Endothelial cell of umbilical vein (primary cell): ENCODE data around the gene ZDHHC17. TPM values are rescaled to one million over a fixed set of nuclear protein-coding genes. Genes with fewer than 3 reads are reported as not detected.

Source experiments
- BruUV-seq: library from RNA; stranded (reverse); fragments of 400-500 nt; replicated peaks from 2 replicates; lab custom pipeline; 2021; lab: Mats Ljungman, UMichigan
- CTCF ChIA-PET: fragments of 300-600, 350-600 bp; sonication (Branson Sonifier 250); formaldehyde crosslinking; loops from one replicate; lab custom pipeline; 2021; ENCODE audit warnings: antibody characterized with exemption, inconsistent platforms; lab: Charles Lee
- POLR2A ChIA-PET: fragments of 300-600, 350-600 bp; sonication (Branson Sonifier 250); formaldehyde crosslinking; loops from one replicate; lab custom pipeline; 2021; ENCODE audit warnings: antibody characterized with exemption, inconsistent platforms; lab: Charles Lee
- DNase-seq: peaks from one replicate; pipeline ENCODE4 v3.0.0-alpha.2; 2011; ENCODE audit warnings: low read depth, low spot score
- FAIRE-seq: peaks from 2 replicates; lab custom pipeline; 2011; peaks lifted over from hg19 to GRCh38; lab: Jason Lieb, UNC
- H2AFZ ChIP-seq: 2 replicates; pipeline ENCODE4 v1.6.0; 2012; ENCODE audit warnings: low read depth, low read length, control low read depth, inconsistent platforms
- H3K27ac ChIP-seq: 2 replicates; pipeline ENCODE4 v1.5.1; 2011; ENCODE audit warnings: low read depth, mild to moderate bottlenecking, control low read depth, low read length, moderate library complexity; ENCODE audit not compliant: insufficient read depth
- H3K27me3 ChIP-seq, 2 experiments: 2 replicates each; pipeline versions ENCODE4 v1.6.0 to v1.6.1; 2011; ENCODE audit warnings: low read length in 2 of 2, mixed read lengths in 1 of 2; ENCODE audit not compliant: control insufficient read depth in 2 of 2, insufficient read depth in 2 of 2
- H3K36me3 ChIP-seq, 2 experiments: 2 replicates in 1 of 2; 3 replicates in 1 of 2; pipeline ENCODE4 v1.5.1; 2011; ENCODE audit warnings: low read length in 2 of 2, mild to moderate bottlenecking in 1 of 2, moderate library complexity in 1 of 2; ENCODE audit not compliant: control insufficient read depth in 2 of 2, insufficient read depth in 2 of 2; ENCODE audit errors: extremely low read depth in 1 of 2
- H3K4me1 ChIP-seq: 3 replicates; pipeline ENCODE4 v1.5.1; 2011; ENCODE audit warnings: mild to moderate bottlenecking, low read length; ENCODE audit not compliant: control insufficient read depth, insufficient read depth; ENCODE audit errors: extremely low read depth
- H3K4me2 ChIP-seq: 2 replicates; pipeline ENCODE4 v1.6.1; 2011; ENCODE audit warnings: low read length, control low read depth, mixed read lengths; ENCODE audit not compliant: insufficient read depth
- H3K4me3 ChIP-seq, 3 experiments: fragments of 200-600 bp in 1 of 3; sonication (generic), shearing (Covaris generic) in 1 of 3; replicated peaks in 1 of 3; 2 replicates each; pipeline ENCODE4 v1.5.1; 2011 to 2016; ENCODE audit warnings: control low read depth in 3 of 3, low read length in 3 of 3, mild to moderate bottlenecking in 2 of 3, inconsistent platforms in 1 of 3, low read depth in 1 of 3, moderate library complexity in 1 of 3; ENCODE audit not compliant: insufficient read depth in 1 of 3
- H3K79me2 ChIP-seq: 2 replicates; pipeline ENCODE4 v1.6.0; 2012; ENCODE audit warnings: low read length, inconsistent platforms; ENCODE audit not compliant: control insufficient read depth, insufficient read depth
- H3K9ac ChIP-seq: replicated peaks from 2 replicates; pipeline ENCODE3; 2011; ENCODE audit warnings: low read length, control low read depth; ENCODE audit not compliant: insufficient read depth; ENCODE audit errors: extremely low read depth
- H3K9me1 ChIP-seq: replicated peaks from 3 replicates; pipeline ENCODE4 v1.6.0; 2011; ENCODE audit warnings: mild to moderate bottlenecking, low read length; ENCODE audit not compliant: control insufficient read depth, insufficient read depth; ENCODE audit errors: extremely low read depth
- H3K9me3 ChIP-seq: replicated peaks from 2 replicates; pipeline ENCODE4 v1.5.1; 2012; ENCODE audit warnings: low read length, inconsistent platforms; ENCODE audit not compliant: control insufficient read depth, insufficient read depth
- H4K20me1 ChIP-seq: replicated peaks from 2 replicates; pipeline ENCODE3; 2011; ENCODE audit warnings: mild to moderate bottlenecking, low read length; ENCODE audit not compliant: control insufficient read depth, insufficient read depth; ENCODE audit errors: extremely low read depth
- EZH2 ChIP-seq: IDR thresholded peaks from 2 replicates; pipeline ENCODE4 v1.6.1; 2012; ENCODE audit warnings: borderline replicate concordance, low read depth, mild to moderate bottlenecking, moderate library complexity, low read length, inconsistent platforms; ENCODE audit not compliant: severe bottlenecking
- FOS ChIP-seq: IDR thresholded peaks from 2 replicates; pipeline ENCODE4 v1.6.1; 2011; ENCODE audit warnings: mild to moderate bottlenecking, low read length, moderate library complexity, borderline replicate concordance; ENCODE audit not compliant: insufficient read depth
- GATA2 ChIP-seq: IDR thresholded peaks from 2 replicates; pipeline ENCODE4 v1.7.0; 2011; ENCODE audit warnings: low read depth, mild to moderate bottlenecking, moderate library complexity, mixed read lengths, low read length; ENCODE audit not compliant: insufficient read length, insufficient read depth
- JUN ChIP-seq: IDR thresholded peaks from 2 replicates; pipeline ENCODE4 v1.6.1; 2011; ENCODE audit warnings: borderline replicate concordance, low read depth; ENCODE audit not compliant: insufficient read length, insufficient read depth
- MYC ChIP-seq: IDR thresholded peaks from one replicate; pipeline ENCODE4 v1.6.1; 2011; ENCODE audit warnings: mild to moderate bottlenecking, low read depth, low read length
- POLR2A ChIP-seq: IDR thresholded peaks from 2 replicates; pipeline ENCODE4 v1.6.1; 2012; ENCODE audit warnings: low read depth, mild to moderate bottlenecking, control low read depth, low read length
- POLR2AphosphoS5 ChIP-seq: IDR thresholded peaks from 2 replicates; pipeline ENCODE4 v1.6.1; 2012; ENCODE audit warnings: low read depth, mild to moderate bottlenecking, control low read depth, low read length, moderate library complexity; ENCODE audit not compliant: insufficient read depth
- dilution Hi-C: fragments of 300-500 bp; cut with MboI; formaldehyde crosslinking; loops from one replicate; pipeline ENCODE4 v1.15.0; 2019; ENCODE audit warnings: low sequenced_read_pairs; ENCODE audit not compliant: extremely low pct_ligation_motif_present
- intact Hi-C: fragments of 100-400 bp; cut with micrococcal nuclease; formaldehyde crosslinking; loops from one replicate; pipeline ENCODE4 v1.10.0; 2022
- polyA plus RNA-seq, 4 experiments: library from polyadenylated mRNA; depleted of rRNA in 3 of 4; stranded (reverse) in 3 of 4; unstranded in 1 of 4; fragments of >200 nt; gene quantifications; 2 replicates each; pipeline versions ENCODE4 v1.2.1 to v1.2.3, GENCODE V29; 2011 to 2012; ENCODE audit warnings: missing spikeins in 1 of 4
- total RNA-seq: library from RNA; stranded (reverse); gene quantifications from 2 replicates; pipeline ENCODE4 v1.2.3, GENCODE V29; 2021
- TF ChIP-seq, protein P1 (sequence below): IDR thresholded peaks from 2 replicates; pipeline ENCODE4 v1.6.1; 2011; ENCODE audit not compliant: insufficient read depth, insufficient read length
- TF ChIP-seq, protein P2 (sequence below), 2 donors: IDR thresholded peaks; 1 replicate in 1 of 2; 2 replicates in 1 of 2; pipeline ENCODE4 v1.5.1; 2011; ENCODE audit warnings: low read length in 2 of 2, mild to moderate bottlenecking in 2 of 2, moderate library complexity in 2 of 2, control low read depth in 1 of 2, inconsistent platforms in 1 of 2, low read depth in 1 of 2; ENCODE audit not compliant: insufficient read depth in 1 of 2; ENCODE audit errors: extremely low read depth in 1 of 2

ZDHHC17 gene
- total and polyA plus RNA-seq, 2 donors (not counting 3 experiments of a cell fraction or from before 2014, with no cell fraction given) = 21.2 to 26.9 TPM

DNA sequence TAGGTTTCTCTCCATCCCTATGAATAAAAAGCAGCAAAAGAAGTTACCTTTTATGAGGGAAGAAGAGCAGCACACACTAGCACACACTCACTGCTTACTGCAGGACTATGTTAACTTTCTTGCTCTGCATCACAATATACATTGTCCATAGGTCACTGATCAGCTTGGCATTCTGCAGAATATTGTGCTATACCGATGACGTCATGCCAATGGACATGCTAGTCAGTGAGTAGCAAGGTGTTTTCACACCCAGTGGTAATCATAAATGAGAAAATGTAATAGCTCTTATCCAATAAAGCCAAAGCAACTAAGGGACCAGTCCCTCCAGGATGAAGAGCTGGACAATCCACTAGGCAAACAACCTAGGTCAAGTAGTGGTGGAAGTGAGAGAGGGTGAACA, 16.7 kb upstream of the ZDHHC17 start:
- Histone ChIP-seq H3K27ac (no peak overlapping the region), H3K9me3 (no peaks in the 10 kb centered on the region), H3K36me3 (no peaks in the 10 kb centered on the region), H3K4me2 (no peak overlapping the region), H3K9me1 (no peaks in the 10 kb centered on the region), H3K79me2 (no peaks in the 10 kb centered on the region), H3K4me1 (no peaks in the 10 kb centered on the region), H3K9ac (no peak overlapping the region), H2AFZ (no peak overlapping the region), H3K4me3 (no peak overlapping the region), H4K20me1 (no peaks in the 10 kb centered on the region), H3K27me3 (peaks cover 2 to 3% of the 10 kb centered on the region in 2 experiments)
- no TSS peak for BruUV-seq
- FAIRE-seq (no peak), DNase-seq (no peak)
- CTCF ChIA-PET = no interaction called here
- intact Hi-C loops = no loop called here
- dilution Hi-C loops = no loop called here
- POLR2A ChIA-PET = no interaction called here
- no peak for TF ChIP-seq FOS
- TF ChIP-seq, protein P1, sequence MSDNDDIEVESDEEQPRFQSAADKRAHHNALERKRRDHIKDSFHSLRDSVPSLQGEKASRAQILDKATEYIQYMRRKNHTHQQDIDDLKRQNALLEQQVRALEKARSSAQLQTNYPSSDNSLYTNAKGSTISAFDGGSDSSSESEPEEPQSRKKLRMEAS = no peak
- no peak for TF ChIP-seq POLR2AphosphoS5
- no peak for TF ChIP-seq POLR2A
- no peak for TF ChIP-seq MYC
- no peak for TF ChIP-seq EZH2
- TF ChIP-seq, protein P2, sequence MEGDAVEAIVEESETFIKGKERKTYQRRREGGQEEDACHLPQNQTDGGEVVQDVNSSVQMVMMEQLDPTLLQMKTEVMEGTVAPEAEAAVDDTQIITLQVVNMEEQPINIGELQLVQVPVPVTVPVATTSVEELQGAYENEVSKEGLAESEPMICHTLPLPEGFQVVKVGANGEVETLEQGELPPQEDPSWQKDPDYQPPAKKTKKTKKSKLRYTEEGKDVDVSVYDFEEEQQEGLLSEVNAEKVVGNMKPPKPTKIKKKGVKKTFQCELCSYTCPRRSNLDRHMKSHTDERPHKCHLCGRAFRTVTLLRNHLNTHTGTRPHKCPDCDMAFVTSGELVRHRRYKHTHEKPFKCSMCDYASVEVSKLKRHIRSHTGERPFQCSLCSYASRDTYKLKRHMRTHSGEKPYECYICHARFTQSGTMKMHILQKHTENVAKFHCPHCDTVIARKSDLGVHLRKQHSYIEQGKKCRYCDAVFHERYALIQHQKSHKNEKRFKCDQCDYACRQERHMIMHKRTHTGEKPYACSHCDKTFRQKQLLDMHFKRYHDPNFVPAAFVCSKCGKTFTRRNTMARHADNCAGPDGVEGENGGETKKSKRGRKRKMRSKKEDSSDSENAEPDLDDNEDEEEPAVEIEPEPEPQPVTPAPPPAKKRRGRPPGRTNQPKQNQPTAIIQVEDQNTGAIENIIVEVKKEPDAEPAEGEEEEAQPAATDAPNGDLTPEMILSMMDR (IDR thresholded peaks at IDR 0.05; ENCODE audit: extremely low read depth in 1 of 2, insufficient read depth in 1 of 2, low read depth in 1 of 2, low read length in 2 of 2) = no peak
- TF ChIP-seq GATA2 = no peak
- TF ChIP-seq JUN = no peak
